KBM-7 (cell line): ENCODE measurements around the gene TAS2R3.
A peak's percentile ranks its signal among the peaks of the same experiment; 100 is the strongest.
"Not testable (repeated sequence)": the region's sequence is repeated elsewhere in the genome, so short reads cannot be mapped to it uniquely, and the experiment has no call there.

Experiments used
- DNase-seq: peaks from one replicate; pipeline ENCODE4 v3.0.0-alpha.2; 2015
- in situ Hi-C: fragments of 300-500 bp; cut with MboI; formaldehyde crosslinking; loops from 2 replicates; pipeline ENCODE4 v1.14.3; 2020; ENCODE audit warnings: low sequenced_read_pairs, low pct_unique_long_range_greater_than_20kb, mixed read lengths

Gene TAS2R3

DNA sequence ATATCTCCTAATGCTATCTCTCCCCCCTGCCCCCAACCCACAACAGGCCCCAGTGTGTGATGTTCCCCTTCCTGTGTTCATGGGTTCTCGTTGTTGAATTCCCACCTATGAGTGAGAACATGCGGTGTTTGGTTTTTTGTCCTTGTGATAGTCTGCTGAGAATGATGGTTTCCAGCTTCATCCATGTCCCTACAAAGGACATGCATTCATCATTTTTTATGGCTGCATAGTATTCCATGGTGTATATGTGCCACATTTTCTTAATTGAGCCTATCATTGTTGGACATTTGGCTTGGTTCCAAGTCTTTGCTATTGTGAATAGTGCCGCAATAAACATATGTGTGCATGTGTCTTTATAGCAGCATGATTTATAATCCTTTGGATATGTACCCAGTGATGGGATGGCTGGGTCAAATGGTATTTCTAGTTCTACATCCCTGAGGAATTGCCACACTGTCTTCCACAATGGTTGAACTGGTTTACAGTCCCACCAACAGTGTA is 6.2 kb downstream of the TAS2R3 start:
- DNase-seq, in situ Hi-C loops: not testable (repeated sequence)

DNA sequence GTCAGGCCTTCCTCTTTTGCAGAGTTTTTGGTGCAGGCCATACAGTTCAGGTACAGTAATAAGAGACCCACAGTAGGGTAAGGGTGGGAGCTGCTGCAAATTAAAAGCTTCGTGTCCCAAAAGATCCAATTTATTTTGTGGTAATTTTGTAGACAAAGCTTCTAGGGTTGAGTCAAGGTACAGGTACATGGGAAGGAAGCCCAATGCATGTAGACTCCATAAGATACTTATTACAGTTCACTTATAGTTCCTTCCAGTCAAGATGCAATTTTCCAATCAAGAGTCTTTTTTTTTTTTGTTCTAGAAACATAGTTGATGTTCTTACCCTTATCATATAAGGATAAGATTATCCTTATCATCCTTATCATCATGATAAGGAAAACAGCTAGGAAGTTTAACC is 12.5 kb downstream of the TAS2R3 start, which contains the start of gene TAS2R4:
Gene TAS2R4 (plus strand): TSS at position 301 of the 400 bp plus-strand sequence. CDS start 1,815 bp downstream, outside the sequence.
- in situ Hi-C loops, result no loop called here
- DNase-seq, result no peak

DNA sequence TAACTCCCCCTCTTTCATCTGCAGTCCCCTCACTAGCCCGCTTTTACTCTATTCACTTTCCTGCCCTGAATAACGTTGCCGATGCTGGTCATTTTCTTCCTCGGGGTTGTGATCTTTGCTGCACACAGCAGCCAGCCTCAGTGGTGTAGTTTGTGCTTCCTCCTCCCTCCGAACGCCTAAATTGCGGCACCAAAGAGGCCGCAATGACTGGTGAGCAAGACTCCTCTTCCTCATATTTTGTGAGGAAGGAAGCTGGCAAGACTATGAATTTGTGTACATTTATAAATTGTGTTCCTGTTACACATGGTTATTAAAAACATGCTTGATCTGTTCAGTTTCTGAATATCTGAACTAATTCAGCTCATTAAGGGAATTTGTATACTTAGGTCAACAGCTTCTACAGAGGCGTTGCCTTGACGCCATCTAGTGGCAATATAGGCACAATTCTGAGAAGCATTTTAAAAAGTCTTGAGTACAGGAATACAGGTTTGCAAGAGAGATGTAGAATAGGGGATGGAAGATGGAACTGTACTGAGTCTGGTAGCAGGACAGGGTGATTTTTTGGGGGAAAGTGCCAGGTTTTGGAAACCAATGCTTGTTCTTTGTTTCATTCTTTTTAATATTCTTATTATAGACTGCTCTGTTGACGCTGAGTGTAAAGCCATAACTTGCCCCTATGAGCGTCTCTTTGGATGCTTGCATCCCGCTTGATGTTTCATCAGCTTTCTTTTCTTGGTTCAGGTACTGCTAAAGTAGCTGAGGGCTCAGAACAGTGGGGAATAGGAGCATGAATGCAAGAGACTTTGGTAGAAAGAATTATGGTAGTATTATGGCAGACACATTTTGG is 22.0 kb downstream of the TAS2R3 start:
- peak; percentile 54 for DNase-seq
- in situ Hi-C loops, result no loop called here

DNA sequence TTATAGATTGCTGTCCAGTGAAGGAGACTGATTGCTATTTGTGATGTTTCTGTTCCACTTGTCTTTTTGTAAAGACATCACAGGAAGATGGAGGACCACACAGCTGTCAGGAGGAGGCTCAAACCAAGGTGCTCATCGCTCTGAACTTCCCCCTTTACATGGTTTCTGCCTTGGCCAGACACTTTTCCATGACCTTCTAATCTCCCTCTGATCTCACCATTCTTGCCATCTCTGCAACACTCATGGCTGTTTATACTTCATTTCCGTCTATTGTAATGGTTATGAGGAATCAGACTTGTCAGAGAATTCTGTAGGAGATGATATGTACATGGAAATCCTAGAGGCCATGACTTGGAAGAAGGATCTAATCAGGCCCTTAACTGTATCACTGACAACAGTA is 24.4 kb downstream of the TAS2R3 start:
- no peak for DNase-seq
- in situ Hi-C loops, result no loop called here

DNA sequence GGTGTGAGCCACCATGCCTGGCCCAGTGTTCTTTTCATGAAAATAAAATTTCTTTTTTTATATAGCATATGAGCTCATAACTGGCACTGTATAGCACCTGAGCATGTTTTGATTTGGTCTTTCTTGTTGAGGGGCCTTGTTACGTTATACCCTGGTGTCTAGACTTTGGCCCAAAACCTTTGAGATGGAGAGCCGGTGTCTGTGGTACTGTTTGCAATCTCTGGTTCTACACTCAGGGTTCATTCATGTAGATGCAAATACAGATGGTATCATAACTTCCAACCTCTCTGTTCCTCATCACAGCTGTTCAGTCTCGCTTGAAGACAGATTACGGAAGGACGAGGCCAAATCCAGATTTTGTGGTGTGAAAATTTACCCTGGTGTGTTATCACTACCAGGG is 26.0 kb downstream of the TAS2R3 start, which contains the start of gene TAS2R5:
Gene TAS2R5 (plus strand): TSS at position 301 of the 400 bp plus-strand sequence. CDS start 145 bp downstream, outside the sequence.
- in situ Hi-C loops, result no loop called here

DNA sequence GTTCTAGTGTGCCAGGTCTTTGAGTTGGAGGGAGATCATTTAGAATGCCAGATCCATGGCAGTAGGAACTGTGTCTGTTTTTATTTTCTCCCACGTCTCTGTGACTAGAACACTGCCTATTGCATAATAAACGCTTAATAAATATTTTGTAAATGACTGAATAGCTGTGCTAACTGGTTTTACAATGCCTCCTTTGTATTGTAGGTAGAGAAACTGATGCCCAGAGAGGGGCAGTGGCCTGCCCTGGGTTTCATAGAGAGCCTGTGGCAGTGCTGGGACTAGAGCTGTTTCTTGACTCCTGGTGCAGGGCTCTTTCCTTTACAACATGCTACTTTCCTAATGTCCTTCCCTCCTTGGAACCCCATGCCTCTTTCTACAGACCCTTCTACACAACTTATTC is 28.6 kb downstream of the TAS2R3 start:
- in situ Hi-C loops, result no loop called here
- no peak for DNase-seq

More for the DNA sequence above, 26.0 kb downstream of the TAS2R3 start, which contains the start of gene TAS2R5:
- DNase-seq, result no peak
